T-helper 17 cell (primary cell): ENCODE results near the gene ST6GALNAC6. TPM values are rescaled to one million over a fixed set of nuclear protein-coding genes. Genes with fewer than 3 reads are reported as not detected.
A peak's percentile ranks its signal among the peaks of the same experiment; 100 is the strongest.

Experiments used
- ATAC-seq: fragments of 150-1000 bp; cut with Tn5 transposase; 2 replicates; pipeline ENCODE4 v1.10.0; 2021; ENCODE audit warnings: mild to moderate bottlenecking, moderate library complexity
- DNase-seq, 3 donors: peaks; one replicate each; pipeline versions ENCODE4 v3.0.0 to v3.0.0-alpha.2; 2020 to 2021
- H3K9me3 ChIP-seq: one replicate; pipeline ENCODE4 v1.7.0; 2013; ENCODE audit warnings: low read length, mild to moderate bottlenecking; ENCODE audit not compliant: control insufficient read depth, poor library complexity, severe bottlenecking
- H3K27ac Mint-ChIP-seq: one replicate; pipeline ENCODE4 v1.8.0; 2022; ENCODE audit warnings: mild to moderate bottlenecking, moderate library complexity, mixed read lengths
- H3K27me3 Mint-ChIP-seq: one replicate; pipeline ENCODE4 v1.8.0; 2022; ENCODE audit warnings: mixed read lengths
- H3K36me3 Mint-ChIP-seq: one replicate; pipeline ENCODE4 v1.8.0; 2022; ENCODE audit warnings: low read depth, mixed read lengths
- H3K4me1 Mint-ChIP-seq: one replicate; pipeline ENCODE4 v1.8.0; 2022; ENCODE audit warnings: mild to moderate bottlenecking, mixed read lengths
- H3K4me3 Mint-ChIP-seq: one replicate; pipeline ENCODE4 v1.8.0; 2022; ENCODE audit warnings: mild to moderate bottlenecking, moderate library complexity, mixed read lengths
- total RNA-seq, 4 donors: library from RNA in 2 of 4; stranded (reverse) in 2 of 4; gene quantifications; one replicate each; pipeline ENCODE4 v1.2.3 and lab custom pipeline; 2022 to 2026

ST6GALNAC6 gene
- total RNA-seq, 2 donors from 2014 or later, result 74.5 to 108 TPM

DNA sequence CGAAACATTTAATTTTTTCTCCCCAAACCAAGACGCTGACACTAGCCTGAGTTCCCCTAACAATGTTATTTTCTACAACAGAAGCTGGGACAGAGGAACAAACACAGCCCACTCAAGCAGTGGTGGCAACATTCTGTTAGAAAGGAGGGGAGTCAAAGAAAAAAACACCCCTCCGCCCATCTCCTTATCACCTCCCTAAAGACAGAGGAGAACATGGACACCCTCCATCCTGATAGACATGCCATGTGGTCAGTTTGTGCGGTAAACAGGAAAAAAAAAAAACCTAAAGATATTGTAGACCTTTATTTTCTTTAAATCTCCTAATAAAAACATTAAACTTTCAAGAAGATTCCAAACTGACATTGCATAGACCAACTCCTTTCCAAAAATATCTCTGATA, 41.2 kb upstream of the ST6GALNAC6 start:
- H3K36me3 Mint-ChIP-seq, result peaks cover 2% of the 10 kb centered on the region
- H3K27me3 Mint-ChIP-seq, result no peaks in the 10 kb centered on the region
- no peak overlapping the region for H3K4me3 Mint-ChIP-seq
- DNase-seq (no peak), ATAC-seq (no peak)
- H3K4me1 Mint-ChIP-seq, result peaks cover 37% of the 10 kb centered on the region
- no peaks in the 10 kb centered on the region for H3K9me3 ChIP-seq
- H3K27ac Mint-ChIP-seq, result peak overlapping the region; percentile 54

DNA sequence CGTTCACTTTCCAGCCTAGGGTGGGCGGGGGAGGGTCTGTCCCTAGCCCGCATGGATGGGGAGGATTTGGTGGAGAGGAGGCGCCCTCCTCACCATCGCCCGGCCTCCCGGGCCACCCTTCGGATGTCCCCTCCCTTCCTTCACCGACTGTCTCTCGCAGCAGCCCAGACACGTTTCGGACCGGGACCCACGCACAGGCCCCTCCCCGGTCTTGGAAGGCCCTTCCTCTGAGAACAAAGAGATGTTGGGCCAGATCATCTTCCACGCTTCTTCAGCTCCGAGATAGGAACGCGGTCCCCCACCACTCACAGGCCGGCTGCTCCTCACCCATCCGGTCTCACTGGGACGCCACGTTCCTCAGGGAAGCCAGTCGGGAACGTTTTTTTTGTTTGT, 38.9 kb upstream of the ST6GALNAC6 start:
- ATAC-seq, result no peak
- Mint-ChIP-seq H3K4me3 (peak overlapping the region; percentile 76), H3K36me3 (peaks cover 2% of the 10 kb centered on the region), H3K4me1 (peaks cover 40% of the 10 kb centered on the region), H3K27ac (peak overlapping the region; percentile 95), H3K27me3 (no peaks in the 10 kb centered on the region)
- no peak for DNase-seq
- no peaks in the 10 kb centered on the region for H3K9me3 ChIP-seq

DNA sequence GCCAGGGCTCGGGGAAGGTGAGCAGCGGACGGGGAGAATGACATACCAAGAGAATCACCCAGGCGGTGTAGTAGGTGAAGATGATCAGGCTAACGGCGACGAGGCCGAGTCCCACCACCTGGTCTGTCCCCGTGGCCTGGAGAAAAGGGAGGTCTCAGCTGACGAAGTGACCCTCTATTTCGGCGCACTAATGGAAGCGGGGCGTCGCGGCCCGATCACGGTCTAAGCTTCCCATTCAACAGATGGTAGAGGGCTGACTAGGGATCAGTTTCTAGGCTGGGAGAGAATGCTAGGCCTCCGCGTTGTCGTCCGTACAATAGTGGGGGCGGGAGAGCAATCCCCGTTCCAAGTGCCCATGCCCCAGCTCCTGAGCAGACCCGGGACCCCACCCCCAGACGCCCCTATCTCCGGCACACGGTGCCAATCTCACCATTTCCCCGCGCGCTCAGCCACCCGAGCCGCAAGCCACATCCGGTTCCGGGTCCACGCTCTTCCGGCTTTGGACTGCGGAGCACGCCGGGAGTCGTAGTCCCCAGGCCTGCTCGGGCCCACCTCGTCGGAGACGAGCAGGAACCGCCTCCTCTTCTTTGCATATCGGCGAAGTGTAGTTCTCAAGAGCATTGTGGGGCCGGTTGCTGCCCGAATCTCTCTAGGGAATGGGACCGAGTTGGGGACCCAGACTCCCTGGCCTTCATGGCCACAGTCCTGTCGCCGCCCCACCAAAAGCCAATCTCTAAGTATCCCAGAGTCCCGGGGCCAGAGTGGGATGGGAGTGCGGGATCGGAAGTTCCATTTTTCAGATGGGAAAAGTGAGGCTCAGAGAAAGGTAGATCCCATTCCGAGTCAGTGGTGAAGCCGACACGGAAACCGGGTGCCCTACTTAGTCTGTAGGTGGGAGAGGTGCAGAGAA, 38.2 kb upstream of the ST6GALNAC6 start, which contains the start of gene DPM2:
Gene DPM2, minus strand, starts transcription at position 467 of the 910 bp plus-strand sequence. Its CDS starts 34 bp downstream, at position 433.
- H3K27me3 Mint-ChIP-seq, result no peaks in the 10 kb centered on the region
- peaks cover 3% of the 10 kb centered on the region for H3K36me3 Mint-ChIP-seq
- H3K4me3 Mint-ChIP-seq, result peak within 1 kb of the TSS; percentile 99
- DNase-seq, result peak; percentile 77 to 83 (median 80)
- peak; percentile 94 for ATAC-seq
- peaks cover 37% of the 10 kb centered on the region for H3K4me1 Mint-ChIP-seq
- H3K27ac Mint-ChIP-seq, result peak within 1 kb of the TSS; percentile 95
- no peaks in the 10 kb centered on the region for H3K9me3 ChIP-seq

DNA sequence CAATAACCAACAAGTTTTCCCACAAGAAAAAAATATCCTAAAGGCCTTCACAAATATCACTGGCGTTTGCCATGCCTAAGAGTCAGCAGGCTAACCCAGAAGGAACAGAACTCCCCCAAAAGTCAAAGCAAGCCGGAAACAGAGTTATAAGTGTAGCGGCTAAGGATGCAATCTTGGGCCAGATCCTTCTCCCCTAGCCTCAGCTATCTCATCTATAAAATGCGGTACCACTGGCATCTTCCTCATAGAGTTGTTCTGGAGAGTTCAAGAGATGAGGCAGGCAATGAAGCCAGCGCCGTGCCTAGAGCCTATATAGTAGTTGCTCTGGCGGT, 37.6 kb upstream of the ST6GALNAC6 start:
- Mint-ChIP-seq H3K36me3 (peaks cover 3% of the 10 kb centered on the region), H3K27ac (peak overlapping the region; percentile 95), H3K4me3 (peak overlapping the region; percentile 99), H3K4me1 (peaks cover 37% of the 10 kb centered on the region), H3K27me3 (no peaks in the 10 kb centered on the region)
- no peaks in the 10 kb centered on the region for H3K9me3 ChIP-seq
- DNase-seq (no peak), ATAC-seq (no peak)

DNA sequence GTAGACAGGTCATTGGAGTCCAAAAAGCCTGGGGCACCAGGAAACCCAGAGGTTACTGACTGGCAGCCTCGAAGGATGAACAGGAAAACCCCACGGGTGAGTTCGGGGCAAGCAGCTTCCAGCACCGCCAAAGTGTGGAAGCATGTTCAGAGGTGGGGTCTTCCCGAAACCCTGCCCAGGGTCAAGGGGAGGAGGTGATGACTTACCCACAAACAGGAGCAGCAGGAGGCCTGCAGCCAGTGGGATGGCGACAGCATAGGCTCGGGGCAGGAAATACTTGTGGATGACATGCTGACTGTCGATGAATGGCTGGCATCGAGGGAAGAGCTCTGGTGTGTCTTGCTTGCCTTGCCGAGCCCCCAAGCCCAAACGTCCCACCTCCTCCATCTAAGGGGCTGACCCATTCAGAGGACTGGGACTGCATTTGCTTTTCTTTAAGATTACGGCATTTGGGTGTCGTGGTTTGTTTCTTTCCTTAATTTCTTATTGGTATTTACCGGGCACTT, 37.0 kb upstream of the ST6GALNAC6 start:
- DNase-seq (no peak), ATAC-seq (no peak)
- Mint-ChIP-seq H3K27me3 (no peaks in the 10 kb centered on the region), H3K4me1 (peaks cover 40% of the 10 kb centered on the region), H3K27ac (peak overlapping the region; percentile 95), H3K4me3 (peak overlapping the region; percentile 99), H3K36me3 (peaks cover 3% of the 10 kb centered on the region)
- H3K9me3 ChIP-seq, result no peaks in the 10 kb centered on the region

DNA sequence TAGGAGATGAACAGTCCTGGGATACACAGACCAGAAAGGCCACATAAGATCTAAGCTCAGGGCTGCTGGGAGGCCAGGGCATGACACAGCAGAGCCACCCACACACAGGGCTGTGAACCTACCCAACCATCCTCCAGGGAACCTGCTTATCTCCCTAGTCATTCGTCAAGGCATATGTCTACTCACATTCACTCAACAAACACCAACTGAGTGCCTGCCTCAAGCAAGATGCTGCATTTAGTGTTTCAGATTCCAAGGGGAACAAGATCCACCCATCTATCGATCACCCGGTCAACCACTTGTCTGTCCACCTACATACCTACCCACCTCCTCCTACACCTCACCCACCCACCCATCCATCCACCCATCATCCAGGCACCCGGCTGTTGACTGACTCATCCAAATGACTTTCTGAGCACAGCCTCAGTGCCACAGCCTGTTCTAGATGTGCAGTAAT, 36.4 kb upstream of the ST6GALNAC6 start:
- no peaks in the 10 kb centered on the region for H3K27me3 Mint-ChIP-seq
- DNase-seq (no peak), ATAC-seq (no peak)
- peak overlapping the region; percentile 99 for H3K4me3 Mint-ChIP-seq
- peak overlapping the region; percentile 95 for H3K27ac Mint-ChIP-seq
- H3K36me3 Mint-ChIP-seq, result peaks cover 3% of the 10 kb centered on the region
- peaks cover 45% of the 10 kb centered on the region for H3K4me1 Mint-ChIP-seq
- H3K9me3 ChIP-seq, result no peaks in the 10 kb centered on the region

DNA sequence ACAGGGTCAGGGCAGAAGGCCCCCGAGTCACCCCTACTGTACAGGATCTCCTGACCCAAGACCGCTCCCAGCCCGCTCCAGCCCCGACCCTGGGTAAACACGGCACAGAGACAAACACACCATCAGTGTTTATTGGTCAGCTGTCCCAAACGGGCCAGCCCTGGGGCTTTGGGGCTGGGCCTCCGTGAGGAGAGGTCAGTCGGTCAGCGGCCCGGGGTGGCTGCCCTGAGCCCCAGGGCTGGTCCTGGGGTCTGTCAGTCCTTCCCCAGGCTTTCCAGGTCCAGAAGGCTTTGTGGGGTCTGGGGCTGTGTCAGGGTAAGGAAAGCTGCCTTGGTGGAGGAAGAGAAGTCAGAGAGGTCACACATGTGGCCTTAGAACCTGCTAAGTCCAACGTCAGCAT, 35.6 kb upstream of the ST6GALNAC6 start:
- Mint-ChIP-seq H3K4me3 (no peak overlapping the region), H3K27ac (no peak overlapping the region), H3K27me3 (no peaks in the 10 kb centered on the region), H3K36me3 (peaks cover 3% of the 10 kb centered on the region), H3K4me1 (peaks cover 46% of the 10 kb centered on the region)
- ATAC-seq (no peak), DNase-seq (no peak)
- H3K9me3 ChIP-seq, result no peaks in the 10 kb centered on the region

DNA sequence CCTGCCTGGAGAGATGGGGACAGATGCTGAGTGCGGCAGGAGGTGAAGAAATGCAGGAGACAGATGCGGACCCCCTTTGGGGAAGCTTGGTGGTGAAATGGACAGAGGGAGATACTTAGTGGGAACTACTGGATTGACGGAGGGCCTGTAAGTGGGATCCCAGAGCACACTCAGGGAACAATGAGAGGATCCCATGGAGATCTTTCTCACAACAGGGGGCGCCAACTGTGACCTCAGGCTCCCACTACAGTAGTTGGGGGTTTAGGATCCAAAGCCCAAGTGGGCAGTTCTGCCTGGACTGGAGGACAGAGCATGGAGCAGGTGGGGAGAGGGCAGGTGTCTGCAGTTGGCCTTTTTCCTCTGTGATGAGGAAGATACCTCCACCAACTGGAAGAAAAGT, 34.8 kb upstream of the ST6GALNAC6 start:
- Mint-ChIP-seq H3K27me3 (no peaks in the 10 kb centered on the region), H3K4me3 (peak overlapping the region; percentile 63), H3K4me1 (peaks cover 50% of the 10 kb centered on the region), H3K36me3 (peaks cover 3% of the 10 kb centered on the region), H3K27ac (peak overlapping the region; percentile 54)
- H3K9me3 ChIP-seq, result no peaks in the 10 kb centered on the region
- no peak for ATAC-seq
- DNase-seq, result no peak

DNA sequence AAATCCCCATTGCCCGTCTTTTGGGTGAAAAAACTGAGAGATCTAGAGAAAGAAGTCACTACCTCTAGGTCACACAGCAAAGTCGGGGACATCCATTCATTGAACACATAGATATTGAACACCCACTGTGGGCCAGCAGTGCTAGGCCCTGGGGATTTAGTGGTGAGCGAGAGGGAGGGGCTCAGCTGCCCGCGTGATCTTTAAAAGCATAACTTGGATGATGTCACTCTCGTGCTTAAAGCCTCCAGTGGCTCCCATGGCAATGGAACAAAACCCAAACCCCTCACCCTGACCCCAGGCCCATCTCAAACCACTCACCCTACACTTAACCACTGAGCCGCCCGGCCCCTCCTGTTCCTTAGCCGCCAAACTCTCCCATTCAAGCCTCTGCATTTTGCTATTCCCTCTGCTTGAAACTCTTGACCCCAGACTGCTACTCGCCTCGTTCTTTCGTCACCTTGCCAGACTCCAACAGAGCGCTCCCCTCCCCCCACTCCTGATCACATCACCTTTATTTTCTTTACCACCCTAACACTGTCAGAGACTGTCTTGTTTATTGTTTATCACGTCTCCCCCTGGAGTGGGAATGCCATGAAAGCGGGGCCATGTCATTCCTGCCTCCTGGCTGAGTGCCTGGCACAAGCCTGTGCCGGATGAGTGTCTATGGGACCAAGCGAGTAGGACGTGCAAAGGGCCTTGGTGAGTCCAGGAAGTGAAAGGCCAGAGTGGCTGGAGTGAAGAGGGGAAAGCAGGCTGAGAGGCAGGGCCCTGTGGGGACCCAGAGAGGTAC, 31.9 kb upstream of the ST6GALNAC6 start:
- no peak for DNase-seq
- peaks cover 37% of the 10 kb centered on the region for H3K4me1 Mint-ChIP-seq
- peak overlapping the region; percentile 85 for H3K4me3 Mint-ChIP-seq
- peak overlapping the region; percentile 70 for H3K27ac Mint-ChIP-seq
- peaks cover 3% of the 10 kb centered on the region for H3K36me3 Mint-ChIP-seq
- H3K9me3 ChIP-seq, result no peaks in the 10 kb centered on the region
- no peaks in the 10 kb centered on the region for H3K27me3 Mint-ChIP-seq
- peak; percentile 35 for ATAC-seq

DNA sequence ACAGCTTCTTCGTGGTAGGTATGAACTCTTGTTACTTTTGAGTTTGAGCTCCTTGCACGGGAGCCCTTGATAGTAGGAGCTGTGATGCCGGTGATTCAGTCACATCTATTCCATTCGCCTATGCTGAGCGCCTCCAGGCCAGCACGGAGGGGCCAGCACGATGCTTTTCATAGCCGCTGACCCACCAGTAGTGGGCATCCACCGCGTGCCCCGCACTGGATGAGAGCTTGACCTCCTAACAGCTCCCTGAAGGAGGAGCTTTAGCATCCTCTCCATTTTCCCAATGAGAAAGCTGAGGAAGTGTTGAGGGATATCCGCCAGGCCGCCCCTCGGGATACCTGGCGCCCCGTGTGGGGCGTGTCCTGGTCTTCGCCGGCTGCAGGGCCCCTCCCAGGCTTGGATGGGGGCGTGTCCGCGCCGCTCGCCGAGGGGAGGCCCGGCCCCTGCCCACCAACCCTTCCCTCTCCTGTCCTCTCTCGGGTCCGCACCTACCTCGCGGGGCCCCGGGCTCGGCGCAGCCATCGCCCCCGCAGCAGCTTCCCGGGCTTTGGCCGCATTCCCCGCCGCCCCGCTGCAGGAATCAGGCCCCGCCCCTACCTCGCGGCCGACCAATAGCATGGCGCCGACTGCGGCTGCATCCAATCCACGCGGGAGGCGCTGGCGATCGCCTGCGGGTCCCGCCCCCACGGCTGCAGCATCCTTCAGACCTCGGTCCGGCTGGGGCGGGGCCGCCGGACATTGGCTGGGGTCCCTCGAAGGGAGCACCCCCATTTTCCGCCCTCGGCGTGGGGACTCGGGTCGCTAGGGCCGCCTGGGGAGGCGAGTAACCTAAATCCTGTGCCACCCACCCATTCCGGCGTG, 31.1 kb upstream of the ST6GALNAC6 start, which contains the start of gene PIP5KL1:
Gene PIP5KL1, minus strand, starts transcription at position 547 of the 861 bp plus-strand sequence. Its CDS starts 25 bp downstream, at position 522.
- H3K4me3 Mint-ChIP-seq, result peak within 1 kb of the TSS; percentile 85
- DNase-seq, result peak; percentile 60 to 74 (median 70)
- peak within 1 kb of the TSS; percentile 70 for H3K27ac Mint-ChIP-seq
- H3K27me3 Mint-ChIP-seq, result no peaks in the 10 kb centered on the region
- H3K4me1 Mint-ChIP-seq, result peaks cover 28% of the 10 kb centered on the region
- ATAC-seq, result peak; percentile 77
- peaks cover 3% of the 10 kb centered on the region for H3K36me3 Mint-ChIP-seq
- H3K9me3 ChIP-seq, result no peaks in the 10 kb centered on the region

DNA sequence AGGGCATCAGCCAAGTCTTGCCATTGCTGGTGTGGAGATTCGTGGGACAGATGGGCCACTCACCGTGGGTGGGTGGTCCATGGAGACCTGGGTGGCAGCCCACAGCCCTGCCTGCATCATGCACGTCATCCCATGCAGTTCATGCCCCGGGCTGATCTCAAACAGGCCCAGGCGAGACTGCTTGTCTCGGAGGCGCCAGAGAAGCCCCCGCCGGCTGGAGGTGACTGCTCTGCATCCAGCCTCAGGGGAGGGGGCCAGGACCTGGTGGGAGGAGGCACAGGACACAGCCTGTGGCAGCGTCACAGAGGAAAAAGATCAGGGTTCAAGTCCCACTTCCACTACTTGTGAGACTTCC, 30.2 kb upstream of the ST6GALNAC6 start:
- Mint-ChIP-seq H3K36me3 (peaks cover 3% of the 10 kb centered on the region), H3K27me3 (peaks cover 6% of the 10 kb centered on the region), H3K4me1 (peaks cover 27% of the 10 kb centered on the region), H3K27ac (peak overlapping the region; percentile 51), H3K4me3 (peak overlapping the region; percentile 85)
- ATAC-seq (no peak), DNase-seq (no peak)
- no peaks in the 10 kb centered on the region for H3K9me3 ChIP-seq
